Activated CD4-positive, alpha-beta memory T cell treated with anti-CD3 and anti-CD28 coated beads for 36 hours (primary cell): ENCODE data around the gene NELL1. TPM values are rescaled to one million over a fixed set of nuclear protein-coding genes. Genes with fewer than 3 reads are reported as not detected.

ENCODE experiments used
- CTCF ChIA-PET: fragments of 350-600 bp; sonication (Branson Sonifier 250); formaldehyde crosslinking; loops from one replicate; lab custom pipeline; 2021; ENCODE audit warnings: antibody characterized with exemption, inconsistent platforms; lab: Charles Lee
- POLR2A ChIA-PET: fragments of 350-600 bp; sonication (Branson Sonifier 250); formaldehyde crosslinking; loops from one replicate; lab custom pipeline; 2021; ENCODE audit warnings: antibody characterized with exemption; lab: Charles Lee
- DNase-seq: peaks from one replicate; pipeline ENCODE4 v3.0.0-alpha.2; 2020
- H3K27ac Mint-ChIP-seq: one replicate; pipeline ENCODE4 v1.8.0; 2021; ENCODE audit warnings: mixed read lengths
- H3K27me3 Mint-ChIP-seq: one replicate; pipeline ENCODE4 v1.8.0; 2021; ENCODE audit warnings: mixed read lengths
- H3K36me3 Mint-ChIP-seq: one replicate; pipeline ENCODE4 v1.8.0; 2021; ENCODE audit warnings: mixed read lengths
- H3K4me1 Mint-ChIP-seq: one replicate; pipeline ENCODE4 v1.8.0; 2021; ENCODE audit warnings: low read depth, mixed read lengths
- H3K4me3 Mint-ChIP-seq: one replicate; pipeline ENCODE4 v1.8.0; 2021; ENCODE audit warnings: mild to moderate bottlenecking, mixed read lengths
- H3K9me3 Mint-ChIP-seq: one replicate; pipeline ENCODE4 v1.8.0; 2021; ENCODE audit warnings: mixed read lengths
- intact Hi-C: fragments of 100-400 bp; cut with micrococcal nuclease; formaldehyde crosslinking; loops from one replicate; pipeline ENCODE4 v1.15.1; 2023
- total RNA-seq, 2 experiments: library from RNA; stranded (reverse); gene quantifications; one replicate each; pipeline ENCODE4 v1.2.3, GENCODE V29; 2021

The NELL1 gene
- total RNA-seq, 2 experiments from 2014 or later: not detected

DNA sequence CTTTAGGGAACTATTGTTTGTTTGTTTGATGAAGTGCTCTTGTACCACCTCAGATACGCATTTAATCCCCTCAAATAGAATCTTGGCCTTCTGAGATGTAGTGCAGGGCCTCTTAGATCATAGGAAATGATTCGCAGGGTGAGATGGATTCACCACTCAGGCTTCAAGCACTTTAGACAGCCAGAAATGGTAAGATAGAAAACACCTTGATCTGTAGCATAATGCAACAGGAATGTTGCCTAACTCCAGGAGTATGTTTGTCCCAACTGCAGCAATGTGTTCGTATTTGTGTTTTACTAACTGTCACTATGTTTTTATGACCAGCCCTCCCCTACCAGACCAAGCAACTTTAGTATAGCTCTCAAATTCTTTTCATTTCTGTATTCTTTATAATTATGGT, 761.2 kb downstream of the NELL1 start:
- Mint-ChIP-seq H3K27ac (no peak overlapping the region), H3K4me1 (no peaks in the 10 kb centered on the region), H3K27me3 (no peaks in the 10 kb centered on the region), H3K36me3 (no peaks in the 10 kb centered on the region), H3K4me3 (no peak overlapping the region), H3K9me3 (peaks cover 28% of the 10 kb centered on the region)
- ChIA-PET POLR2A (no interaction called here), CTCF (interaction anchor here (0.7 kb wide), 1 partner anchor 14 kb away, joined by 3 read pairs; no protein-coding TSS in a partner anchor)
- intact Hi-C loops: no loop called here
- no peak for DNase-seq

DNA sequence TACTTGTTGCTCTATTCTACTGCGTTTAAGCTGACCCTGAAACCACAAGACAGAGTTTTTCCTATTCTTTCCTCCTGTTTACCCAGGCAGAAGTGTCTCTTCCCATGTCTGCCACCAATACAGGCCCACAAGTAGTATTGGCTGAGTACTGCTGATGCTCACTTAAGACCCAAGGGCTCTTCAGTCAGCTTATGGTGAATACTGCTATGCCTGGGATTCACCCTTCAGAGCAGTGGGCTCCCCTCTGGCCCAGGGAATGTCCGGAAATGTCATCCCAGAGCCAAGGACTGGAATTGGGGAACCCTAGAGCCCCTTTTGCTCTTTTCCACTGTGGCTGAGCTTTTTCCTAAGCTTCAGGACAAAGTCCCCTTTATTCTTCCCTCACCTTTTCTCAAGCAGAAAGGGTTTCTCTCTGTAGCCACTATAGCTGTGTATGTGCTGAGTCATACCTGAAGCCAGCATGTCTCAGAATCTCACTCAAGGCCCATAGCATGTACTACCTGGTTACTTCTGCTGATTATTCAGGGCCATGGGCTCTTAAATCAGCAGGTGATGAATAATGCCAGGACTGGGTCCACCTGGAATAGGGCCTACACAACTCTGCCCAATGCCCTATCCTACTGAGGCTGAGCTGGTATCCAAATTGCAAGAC, 777.7 kb downstream of the NELL1 start:
- peaks cover 24% of the 10 kb centered on the region for H3K9me3 Mint-ChIP-seq
- intact Hi-C loops: no loop called here
- CTCF ChIA-PET: no interaction called here
- H3K27ac Mint-ChIP-seq: no peak overlapping the region
- no peak overlapping the region for H3K4me3 Mint-ChIP-seq
- no peak for DNase-seq
- H3K36me3 Mint-ChIP-seq: no peaks in the 10 kb centered on the region
- no peaks in the 10 kb centered on the region for H3K4me1 Mint-ChIP-seq
- POLR2A ChIA-PET: no interaction called here
- H3K27me3 Mint-ChIP-seq: no peaks in the 10 kb centered on the region

DNA sequence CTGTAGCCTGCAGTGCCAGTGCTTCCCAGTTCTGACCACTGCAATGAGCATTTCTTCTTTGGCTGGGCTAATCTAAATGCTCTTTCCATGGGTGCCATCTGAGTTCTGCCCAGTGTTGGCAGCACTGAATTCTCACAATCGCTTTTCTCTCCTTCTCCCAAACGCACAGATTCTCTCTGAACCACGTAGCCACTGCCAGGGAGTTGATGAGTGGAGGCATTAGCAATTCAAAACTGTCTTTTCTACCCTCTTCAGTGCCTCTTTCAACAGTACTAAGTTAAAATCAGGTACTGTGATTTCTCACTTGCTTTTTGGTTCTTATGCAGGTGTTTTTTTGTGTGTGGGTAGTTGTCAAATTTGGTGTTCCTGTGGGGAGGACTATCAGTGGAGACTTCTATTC, 778.5 kb downstream of the NELL1 start:
- H3K27ac Mint-ChIP-seq: no peak overlapping the region
- ChIA-PET POLR2A (no interaction called here), CTCF (no interaction called here)
- H3K36me3 Mint-ChIP-seq: no peaks in the 10 kb centered on the region
- DNase-seq: no peak
- H3K4me1 Mint-ChIP-seq: no peaks in the 10 kb centered on the region
- H3K4me3 Mint-ChIP-seq: no peak overlapping the region
- no peaks in the 10 kb centered on the region for H3K27me3 Mint-ChIP-seq
- intact Hi-C loops: no loop called here
- peaks cover 22% of the 10 kb centered on the region for H3K9me3 Mint-ChIP-seq

DNA sequence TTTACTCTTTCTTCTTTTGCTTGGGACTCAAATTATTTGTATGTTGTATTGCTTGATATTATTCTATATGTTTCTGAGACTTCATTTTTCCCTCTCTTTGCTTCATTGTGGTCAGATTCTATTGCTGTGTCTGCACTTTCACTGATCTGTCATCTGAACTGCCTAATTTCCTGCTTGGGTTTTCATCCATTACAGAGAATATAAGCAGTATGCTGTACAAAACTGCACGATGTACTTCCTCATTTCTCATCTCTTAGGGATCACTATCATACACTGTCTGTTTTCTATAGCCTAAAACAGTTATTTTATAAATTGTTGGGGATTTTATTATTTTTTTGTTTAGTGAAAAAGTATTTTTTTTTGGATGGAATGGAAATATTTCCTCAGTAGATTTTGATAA, 786.8 kb downstream of the NELL1 start:
- Mint-ChIP-seq H3K4me3 (no peak overlapping the region), H3K9me3 (peaks cover 3% of the 10 kb centered on the region), H3K36me3 (no peaks in the 10 kb centered on the region), H3K27me3 (no peaks in the 10 kb centered on the region), H3K27ac (no peak overlapping the region), H3K4me1 (no peaks in the 10 kb centered on the region)
- POLR2A ChIA-PET: no interaction called here
- CTCF ChIA-PET: no interaction called here
- intact Hi-C loops: no loop called here
- DNase-seq: no peak

DNA sequence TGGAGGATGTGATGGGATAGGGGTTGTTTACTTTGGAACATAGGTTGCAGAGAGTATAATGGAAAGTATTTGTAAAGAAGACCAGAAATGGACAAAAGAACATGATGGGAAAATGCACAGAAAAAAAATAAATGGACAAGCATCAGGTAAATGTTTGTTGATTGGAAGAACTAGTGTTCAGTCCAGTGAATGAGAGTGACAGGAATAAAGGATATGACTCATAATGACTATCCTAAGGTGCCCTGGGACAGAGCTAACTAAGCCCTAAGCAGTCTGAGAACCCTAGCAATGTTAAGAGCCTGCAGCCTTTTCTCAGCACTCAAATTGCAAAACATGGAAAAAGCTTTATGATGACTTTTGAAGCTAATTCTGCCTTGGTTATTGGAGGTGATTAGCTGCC, 790.7 kb downstream of the NELL1 start:
- Mint-ChIP-seq H3K27me3 (no peaks in the 10 kb centered on the region), H3K9me3 (peaks cover 7% of the 10 kb centered on the region), H3K4me3 (no peak overlapping the region), H3K36me3 (no peaks in the 10 kb centered on the region), H3K4me1 (no peaks in the 10 kb centered on the region), H3K27ac (no peak overlapping the region)
- ChIA-PET POLR2A (no interaction called here), CTCF (no interaction called here)
- intact Hi-C loops: no loop called here
- no peak for DNase-seq

DNA sequence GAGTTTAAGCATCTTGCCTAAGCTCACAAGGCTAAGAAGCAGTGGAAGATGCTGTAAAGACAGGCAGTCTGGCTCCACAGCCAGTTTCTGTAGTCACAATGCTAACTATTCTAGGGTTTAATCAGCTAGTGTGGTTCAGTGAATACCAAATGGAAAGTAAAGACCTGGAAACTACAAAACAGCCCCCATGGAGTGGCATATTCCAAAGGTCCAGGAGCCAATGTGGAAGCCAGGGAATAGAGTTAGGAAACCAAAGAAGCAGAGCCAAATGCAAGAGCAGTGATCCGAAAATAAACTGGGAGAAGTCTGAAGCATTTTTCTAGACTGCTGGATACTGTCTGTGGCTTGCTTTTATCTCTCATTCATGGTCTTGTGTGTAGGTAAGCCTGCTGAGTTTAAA, 792.3 kb downstream of the NELL1 start:
- Mint-ChIP-seq H3K4me3 (no peak overlapping the region), H3K36me3 (no peaks in the 10 kb centered on the region), H3K9me3 (peaks cover 8% of the 10 kb centered on the region), H3K27me3 (no peaks in the 10 kb centered on the region), H3K4me1 (no peaks in the 10 kb centered on the region), H3K27ac (no peak overlapping the region)
- POLR2A ChIA-PET: no interaction called here
- no peak for DNase-seq
- CTCF ChIA-PET: no interaction called here
- intact Hi-C loops: no loop called here

DNA sequence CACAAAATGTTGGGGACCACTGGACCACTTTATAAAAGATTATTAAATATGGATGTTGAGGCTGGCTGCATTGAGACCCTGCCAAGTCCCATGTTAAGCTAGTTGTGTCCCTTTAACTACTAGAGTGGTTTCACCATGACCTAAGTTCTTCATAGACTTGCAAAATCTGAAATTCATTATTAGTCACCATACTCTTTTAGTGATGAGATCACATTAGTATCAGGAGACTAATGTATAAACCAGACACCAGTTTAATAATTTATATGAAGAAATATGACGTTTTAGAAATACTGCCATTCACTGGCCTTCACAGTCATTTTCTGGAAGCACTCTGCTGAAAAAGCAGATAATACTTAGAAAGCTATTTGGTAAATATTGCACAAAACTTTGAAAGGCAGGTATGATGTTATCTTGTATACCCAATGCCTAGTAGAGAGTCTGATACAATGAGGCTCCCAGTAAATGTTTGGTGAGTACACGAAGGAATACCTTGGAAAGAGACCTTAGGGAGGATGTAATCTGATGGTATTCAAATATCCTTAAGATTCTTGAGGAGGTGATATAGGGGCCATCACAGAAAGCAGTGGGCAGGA, 795.3 kb downstream of the NELL1 start:
- intact Hi-C loops: no loop called here
- Mint-ChIP-seq H3K27me3 (no peaks in the 10 kb centered on the region), H3K27ac (no peak overlapping the region), H3K4me1 (no peaks in the 10 kb centered on the region), H3K4me3 (no peak overlapping the region), H3K9me3 (peaks cover 10% of the 10 kb centered on the region), H3K36me3 (no peaks in the 10 kb centered on the region)
- POLR2A ChIA-PET: no interaction called here
- CTCF ChIA-PET: interaction anchor here (0.8 kb wide), 1 partner anchor 1451 kb away, joined by 4 read pairs; no protein-coding TSS in a partner anchor
- DNase-seq: no peak

DNA sequence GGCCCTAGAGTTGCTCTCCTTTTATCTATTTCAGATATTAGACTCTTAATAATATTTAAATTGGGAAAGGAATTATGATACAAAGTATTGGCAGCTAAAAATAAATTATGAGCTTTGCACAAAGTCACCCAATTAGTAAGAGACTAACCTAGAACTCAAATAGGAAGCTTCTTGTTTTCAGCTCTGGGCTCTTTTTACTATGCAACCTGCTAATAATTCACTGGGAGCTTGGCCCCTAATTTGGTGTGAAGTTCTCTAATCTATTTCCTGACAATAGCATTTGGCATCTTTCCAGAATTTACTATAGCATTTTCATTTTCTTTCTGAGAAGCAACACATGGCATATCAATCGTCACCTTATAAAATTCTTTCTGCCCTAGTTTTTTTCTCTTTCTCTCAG, 795.8 kb downstream of the NELL1 start:
- Mint-ChIP-seq H3K36me3 (no peaks in the 10 kb centered on the region), H3K4me1 (no peaks in the 10 kb centered on the region), H3K9me3 (peaks cover 10% of the 10 kb centered on the region), H3K4me3 (no peak overlapping the region), H3K27ac (no peak overlapping the region), H3K27me3 (no peaks in the 10 kb centered on the region)
- intact Hi-C loops: no loop called here
- CTCF ChIA-PET: interaction anchor here (0.8 kb wide), 1 partner anchor 1451 kb away, joined by 4 read pairs; no protein-coding TSS in a partner anchor
- no peak for DNase-seq
- POLR2A ChIA-PET: no interaction called here

DNA sequence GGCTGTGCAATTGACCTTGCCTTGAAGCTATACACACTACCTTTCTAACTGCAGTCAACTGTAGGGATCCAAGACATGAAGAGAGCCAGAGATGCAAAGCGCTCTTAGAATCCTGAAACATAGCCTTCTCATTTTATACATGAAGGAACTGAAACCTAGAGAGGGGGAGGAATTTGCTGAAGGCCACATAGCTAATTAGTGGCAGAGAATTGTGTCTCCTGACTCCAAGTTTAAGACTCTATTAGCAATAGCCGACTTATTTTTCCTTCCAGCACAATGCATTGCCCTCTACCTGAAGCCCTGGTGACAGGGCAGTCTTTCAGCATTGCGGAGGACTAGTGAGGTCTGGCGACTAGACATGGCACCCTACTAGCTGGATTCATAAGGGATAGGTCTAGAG, 796.5 kb downstream of the NELL1 start:
- Mint-ChIP-seq H3K9me3 (peaks cover 10% of the 10 kb centered on the region), H3K27me3 (no peaks in the 10 kb centered on the region), H3K27ac (no peak overlapping the region), H3K4me3 (no peak overlapping the region), H3K36me3 (no peaks in the 10 kb centered on the region), H3K4me1 (no peaks in the 10 kb centered on the region)
- ChIA-PET POLR2A (no interaction called here), CTCF (no interaction called here)
- no peak for DNase-seq
- intact Hi-C loops: no loop called here

DNA sequence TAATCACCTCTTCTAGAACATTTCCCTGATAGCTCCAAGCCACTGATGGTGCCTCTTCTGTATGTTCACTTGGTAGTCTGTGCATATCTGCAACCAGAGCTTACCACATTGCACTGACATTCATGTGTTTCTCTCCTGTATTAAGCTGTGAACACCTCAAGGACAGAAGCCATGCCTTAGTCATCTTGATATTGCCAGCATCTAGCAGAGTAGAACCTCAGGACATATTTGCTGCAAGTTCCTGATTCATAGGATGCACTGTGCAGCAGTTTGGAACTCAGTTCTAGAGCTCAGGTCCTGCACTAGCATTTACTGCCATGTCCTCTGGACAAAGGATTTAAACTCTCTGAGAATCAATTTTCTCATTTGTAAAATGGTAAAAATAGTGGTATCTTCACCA, 801.1 kb downstream of the NELL1 start:
- H3K9me3 Mint-ChIP-seq: peaks cover 11% of the 10 kb centered on the region
- H3K27me3 Mint-ChIP-seq: no peaks in the 10 kb centered on the region
- ChIA-PET POLR2A (no interaction called here), CTCF (no interaction called here)
- intact Hi-C loops: no loop called here
- no peaks in the 10 kb centered on the region for H3K4me1 Mint-ChIP-seq
- no peak overlapping the region for H3K4me3 Mint-ChIP-seq
- no peak overlapping the region for H3K27ac Mint-ChIP-seq
- no peaks in the 10 kb centered on the region for H3K36me3 Mint-ChIP-seq
- DNase-seq: no peak

DNA sequence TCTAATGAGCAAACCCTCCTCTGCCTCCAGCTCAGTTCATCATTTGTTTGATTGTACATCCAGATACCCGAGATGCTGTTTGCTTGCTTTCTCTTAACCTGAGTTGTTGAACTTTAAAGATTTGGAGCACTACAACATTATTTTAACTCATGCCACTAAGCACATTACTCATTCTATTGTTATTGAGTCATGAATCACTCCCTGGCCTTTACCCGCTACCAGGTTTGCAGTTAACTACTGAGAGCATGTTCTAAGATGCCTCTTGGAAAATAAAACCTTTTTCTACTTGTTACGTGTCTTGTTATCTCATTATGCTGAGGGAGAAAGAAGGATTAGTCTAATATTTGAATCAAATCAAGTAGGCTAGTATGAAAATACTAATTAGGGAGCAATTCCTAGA, 802.9 kb downstream of the NELL1 start:
- Mint-ChIP-seq H3K9me3 (peaks cover 8% of the 10 kb centered on the region), H3K4me3 (no peak overlapping the region), H3K27ac (no peak overlapping the region), H3K27me3 (no peaks in the 10 kb centered on the region), H3K4me1 (no peaks in the 10 kb centered on the region), H3K36me3 (no peaks in the 10 kb centered on the region)
- CTCF ChIA-PET: no interaction called here
- intact Hi-C loops: no loop called here
- POLR2A ChIA-PET: no interaction called here
- no peak for DNase-seq

DNA sequence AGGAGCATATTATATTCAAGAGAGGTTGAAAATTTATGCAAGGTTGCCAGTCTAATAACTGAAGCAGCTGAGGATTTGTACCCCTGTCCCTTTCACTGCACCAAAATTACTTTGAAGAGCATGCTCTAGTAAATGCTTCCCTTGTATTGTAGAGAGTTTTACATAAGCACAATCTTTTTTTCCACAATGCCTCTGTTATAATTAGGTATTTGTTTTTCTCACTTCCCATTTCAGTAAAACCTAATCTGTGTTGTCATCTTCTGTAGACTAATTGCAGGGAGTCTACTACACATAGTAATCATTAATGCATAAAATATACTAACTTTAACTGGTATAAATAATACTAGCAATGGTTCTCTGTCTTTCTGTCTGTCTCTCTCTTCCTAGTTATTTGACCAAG, 805.1 kb downstream of the NELL1 start:
- DNase-seq: no peak
- H3K36me3 Mint-ChIP-seq: no peaks in the 10 kb centered on the region
- intact Hi-C loops: no loop called here
- no peak overlapping the region for H3K4me3 Mint-ChIP-seq
- no peaks in the 10 kb centered on the region for H3K27me3 Mint-ChIP-seq
- ChIA-PET CTCF (no interaction called here), POLR2A (no interaction called here)
- no peaks in the 10 kb centered on the region for H3K4me1 Mint-ChIP-seq
- no peak overlapping the region for H3K27ac Mint-ChIP-seq
- H3K9me3 Mint-ChIP-seq: peaks cover 6% of the 10 kb centered on the region

DNA sequence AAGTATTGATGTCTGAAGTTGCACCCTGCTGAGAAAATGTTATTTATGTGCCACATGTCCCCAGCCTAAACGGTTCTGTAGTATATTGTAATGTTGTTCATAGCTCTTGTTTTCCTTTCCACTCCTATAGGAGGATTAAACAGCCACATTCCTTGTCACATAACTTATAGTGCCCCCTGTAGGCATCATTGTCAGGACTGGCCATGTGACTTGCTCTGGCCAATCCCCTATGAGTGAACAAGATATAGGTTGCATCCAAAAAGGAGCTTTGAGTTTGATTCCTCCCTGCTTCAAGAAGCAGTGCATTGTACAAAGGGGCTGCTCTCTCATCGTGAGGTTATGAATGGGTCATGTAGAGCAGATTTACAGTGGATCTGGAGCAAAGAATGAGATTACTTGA, 805.9 kb downstream of the NELL1 start:
- no peak for DNase-seq
- no peak overlapping the region for H3K4me3 Mint-ChIP-seq
- H3K4me1 Mint-ChIP-seq: no peaks in the 10 kb centered on the region
- no peaks in the 10 kb centered on the region for H3K36me3 Mint-ChIP-seq
- POLR2A ChIA-PET: no interaction called here
- no peaks in the 10 kb centered on the region for H3K27me3 Mint-ChIP-seq
- intact Hi-C loops: no loop called here
- H3K9me3 Mint-ChIP-seq: peaks cover 6% of the 10 kb centered on the region
- no peak overlapping the region for H3K27ac Mint-ChIP-seq
- CTCF ChIA-PET: no interaction called here
